Peyer's patch (tissue), 4 donors: Measurements from ENCODE around the gene ADGB.

ENCODE experiments used
- CTCF ChIP-seq, 6 experiments: fragments of 450-650 bp in 4 of 6; fragments of 200-600 bp in 2 of 6; sonication (generic) in 1 of 6; IDR thresholded peaks; one replicate each; pipeline ENCODE4 v1.5.1; 2017 to 2019; ENCODE audit warnings: antibody characterized with exemption in 6 of 6, mild to moderate bottlenecking in 3 of 6, moderate library complexity in 1 of 6
- POLR2A ChIP-seq, 2 donors: fragments of 450-650 bp; IDR thresholded peaks; one replicate each; pipeline ENCODE4 v1.5.1; 2017; ENCODE audit warnings: antibody characterized with exemption in 2 of 2, mild to moderate bottlenecking in 2 of 2, moderate library complexity in 2 of 2

- TF ChIP-seq CTCF (IDR thresholded peaks at IDR 0.05) (no peak), POLR2A (IDR thresholded peaks at IDR 0.05) (no peak)
Observed at GRCh38 chr6:146814148-146814750, 215.5 kb downstream of the ADGB start.
